WTC11 (cell line): ENCODE results near the gene TSLP. TPM values are rescaled to one million over a fixed set of nuclear protein-coding genes. Genes with fewer than 3 reads are reported as not detected.

Experiments used
- ATAC-seq: fragments of 200-7000 bp; cut with Tn5 transposase; 2 replicates; pipeline ENCODE4 v1.10.0; 2021; ENCODE audit warnings: mild to moderate bottlenecking, moderate library complexity
- CTCF ChIA-PET: fragments of 300-600 bp; sonication (Branson Sonifier 250); formaldehyde crosslinking; loops from one replicate; lab custom pipeline; 2021; ENCODE audit warnings: antibody characterized with exemption; lab: Charles Lee
- POLR2A ChIA-PET: fragments of 350-600 bp; sonication (Branson Sonifier 250); formaldehyde crosslinking; loops from one replicate; lab custom pipeline; 2021; ENCODE audit warnings: antibody characterized with exemption; lab: Charles Lee
- DNase-seq: peaks from one replicate; pipeline ENCODE4 v3.0.0; 2021; ENCODE audit warnings: low spot score
- H3K27ac Mint-ChIP-seq: 2 replicates; pipeline ENCODE4 v1.8.0; 2021; ENCODE audit warnings: mixed read lengths
- H3K27me3 Mint-ChIP-seq: 2 replicates; pipeline ENCODE4 v1.8.0; 2021; ENCODE audit warnings: low read depth, mild to moderate bottlenecking, moderate library complexity, mixed read lengths
- H3K36me3 Mint-ChIP-seq: 2 replicates; pipeline ENCODE4 v1.8.0; 2021; ENCODE audit warnings: mixed read lengths
- H3K4me1 Mint-ChIP-seq: 2 replicates; pipeline ENCODE4 v1.8.0; 2022; ENCODE audit warnings: mixed read lengths
- H3K4me3 Mint-ChIP-seq: 2 replicates; pipeline ENCODE4 v1.8.0; 2021; ENCODE audit warnings: mild to moderate bottlenecking, moderate library complexity, mixed read lengths
- H3K9me3 Mint-ChIP-seq: 2 replicates; pipeline ENCODE4 v1.8.0; 2021; ENCODE audit warnings: mixed read lengths
- CDX4 ChIP-seq: fragments of 250-450 bp; sonication (Bioruptor Pico); IDR thresholded peaks from 2 replicates; pipeline ENCODE4 v1.9.0; 2021; ENCODE audit warnings: moderate library complexity, mild to moderate bottlenecking, inconsistent platforms, borderline replicate concordance
- CREM ChIP-seq: sonication (generic); formaldehyde crosslinking; IDR thresholded peaks from 2 replicates; pipeline ENCODE4 v1.8.1; 2022; ENCODE audit warnings: mild to moderate bottlenecking, missing genetic modification reagents, moderate library complexity
- E2F4 ChIP-seq: sonication (generic); formaldehyde crosslinking; IDR thresholded peaks from 2 replicates; pipeline ENCODE4 v1.8.1; 2022; ENCODE audit warnings: low read depth, mild to moderate bottlenecking, moderate library complexity, missing genetic modification reagents, borderline replicate concordance
- ELF4 ChIP-seq: sonication (generic); formaldehyde crosslinking; IDR thresholded peaks from 2 replicates; pipeline ENCODE4 v1.8.1; 2022; ENCODE audit warnings: low read depth, mild to moderate bottlenecking, moderate library complexity, missing genetic modification reagents
- ESRRA ChIP-seq: sonication (generic); formaldehyde crosslinking; IDR thresholded peaks from 2 replicates; pipeline ENCODE4 v1.8.1; 2022; ENCODE audit warnings: mild to moderate bottlenecking, missing genetic modification reagents, borderline replicate concordance
- ETV6 ChIP-seq: sonication (generic); formaldehyde crosslinking; IDR thresholded peaks from 2 replicates; pipeline ENCODE4 v1.8.1; 2022; ENCODE audit warnings: mild to moderate bottlenecking, missing genetic modification reagents
- FOXP1 ChIP-seq: sonication (generic); formaldehyde crosslinking; IDR thresholded peaks from 2 replicates; pipeline ENCODE4 v1.8.0; 2022; ENCODE audit warnings: missing genetic modification reagents, mild to moderate bottlenecking, moderate library complexity, borderline replicate concordance
- MYBL2 ChIP-seq: sonication (generic); formaldehyde crosslinking; IDR thresholded peaks from 2 replicates; pipeline ENCODE4 v1.8.1; 2023; ENCODE audit warnings: mild to moderate bottlenecking, moderate library complexity, missing genetic modification reagents
- PREB ChIP-seq: sonication (generic); formaldehyde crosslinking; IDR thresholded peaks from 2 replicates; pipeline ENCODE4 v1.8.1; 2022; ENCODE audit warnings: mild to moderate bottlenecking, missing genetic modification reagents, moderate library complexity, borderline replicate concordance
- STAT6 ChIP-seq: sonication (generic); formaldehyde crosslinking; conservative IDR thresholded peaks from 2 replicates; pipeline ENCODE4 v1.8.1; 2023; ENCODE audit warnings: mild to moderate bottlenecking, low read depth, missing genetic modification reagents, moderate library complexity
- ZBTB21 ChIP-seq: sonication (generic); formaldehyde crosslinking; IDR thresholded peaks from 2 replicates; pipeline ENCODE4 v1.8.1; 2023; ENCODE audit warnings: mild to moderate bottlenecking, missing genetic modification reagents, borderline replicate concordance
- ZNF138 ChIP-seq: sonication (generic); formaldehyde crosslinking; conservative IDR thresholded peaks from 2 replicates; pipeline ENCODE4 v1.8.1; 2022; ENCODE audit warnings: mild to moderate bottlenecking, moderate library complexity, missing genetic modification reagents
- ZNF232 ChIP-seq: sonication (generic); formaldehyde crosslinking; IDR thresholded peaks from 2 replicates; pipeline ENCODE4 v1.8.0; 2022; ENCODE audit warnings: mild to moderate bottlenecking, missing genetic modification reagents
- ZNF396 ChIP-seq: fragments of 250-450 bp; sonication (Bioruptor Pico); IDR thresholded peaks from 2 replicates; pipeline ENCODE4 v1.8.0; 2021; ENCODE audit warnings: mild to moderate bottlenecking, moderate library complexity, borderline replicate concordance
- ZNF423 ChIP-seq: fragments of 250-450 bp; sonication (Bioruptor Pico); IDR thresholded peaks from 2 replicates; pipeline ENCODE4 v2.1.2; 2022; ENCODE audit warnings: mild to moderate bottlenecking, moderate library complexity
- ZNF532 ChIP-seq: fragments of 250-450 bp; sonication (Bioruptor Pico); IDR thresholded peaks from 2 replicates; pipeline ENCODE4 v1.9.0; 2021; ENCODE audit warnings: mild to moderate bottlenecking, borderline replicate concordance
- ZNF671 ChIP-seq: fragments of 250-450 bp; sonication (Bioruptor Pico); IDR thresholded peaks from 2 replicates; pipeline ENCODE4 v1.8.0; 2021; ENCODE audit warnings: mild to moderate bottlenecking
- total RNA-seq: library from RNA; stranded (reverse); gene quantifications from 3 replicates; pipeline ENCODE4 v1.2.3, GENCODE V29; 2021

Gene TSLP
- total RNA-seq, 1 experiment from 2014 or later: 0.87 TPM

GRCh38 chr5:111066261-111066938 is 5.1 kb upstream of the TSLP start (continued):
- no peak for TF ChIP-seq ESRRA (CRISPR knock-in tag)
- TF ChIP-seq ELF4 (CRISPR knock-in tag): no peak

GRCh38 chr5:111068213-111068612 is 3.3 kb upstream of the TSLP start:
- Mint-ChIP-seq H3K27me3 (peaks cover 64% of the 10 kb centered on the region), H3K4me3 (no peak overlapping the region), H3K36me3 (no peaks in the 10 kb centered on the region), H3K9me3 (no peaks in the 10 kb centered on the region), H3K4me1 (peaks cover 9% of the 10 kb centered on the region), H3K27ac (no peak overlapping the region)
- CTCF ChIA-PET: no interaction called here
- DNase-seq (no peak), ATAC-seq (no peak)
- TF ChIP-seq PREB (CRISPR knock-in tag): no peak
- no peak for TF ChIP-seq E2F4
- TF ChIP-seq CREM (CRISPR knock-in tag): no peak
- TF ChIP-seq ZNF138 (CRISPR knock-in tag): no peak
- TF ChIP-seq ETV6: no peak
- POLR2A ChIA-PET: no interaction called here

- no peaks in the 10 kb centered on the region for H3K9me3 Mint-ChIP-seq
- H3K4me1 Mint-ChIP-seq: peaks cover 20% of the 10 kb centered on the region
- no peaks in the 10 kb centered on the region for H3K36me3 Mint-ChIP-seq
- ChIA-PET CTCF (no interaction called here), POLR2A (no interaction called here)
- DNase-seq: no peak
- no peak for ATAC-seq
- TF ChIP-seq ZNF671 (CRISPR knock-in tag): no peak
- TF ChIP-seq, all 79 proteins: peak for 0
- Mint-ChIP-seq H3K27ac (no peak overlapping the region), H3K27me3 (peaks cover 80% of the 10 kb centered on the region), H3K4me3 (peak overlapping the region; percentile 77)
These were observed 1.7 kb upstream of the TSLP start for GRCh38 chr5:111069839-111070238.

GRCh38 chr5:111070272-111071134 is 1.0 kb upstream of the TSLP start:
- Mint-ChIP-seq H3K4me3 (peak overlapping the region; percentile 77), H3K36me3 (no peaks in the 10 kb centered on the region), H3K27me3 (peaks cover 87% of the 10 kb centered on the region), H3K9me3 (no peaks in the 10 kb centered on the region), H3K4me1 (peaks cover 20% of the 10 kb centered on the region), H3K27ac (no peak overlapping the region)
- ChIA-PET POLR2A (no interaction called here), CTCF (no interaction called here)
- peak; percentile 81 for ATAC-seq
- peak; percentile 71 for DNase-seq
- TF ChIP-seq STAT6 (no peak), CDX4 (no peak), ZNF232 (CRISPR knock-in tag) (no peak), FOXP1 (no peak), ZNF396 (CRISPR knock-in tag) (no peak), MYBL2 (CRISPR knock-in tag) (0 out of 2 replicates have a peak, but pooled peaks have one; percentile 8), ZNF532 (no peak), ZBTB21 (no peak), ZNF423 (CRISPR knock-in tag) (peak; percentile 3; the same call in 1 of the 2 replicates), ZNF138 (CRISPR knock-in tag) (no peak)
